Panc1 (cell line): ENCODE measurements around the gene COL23A1. TPM values are rescaled to one million over a fixed set of nuclear protein-coding genes. Genes with fewer than 3 reads are reported as not detected.
A peak's percentile ranks its signal among the peaks of the same experiment; 100 is the strongest.

Experiments used
- ATAC-seq: fragments of 200-7000 bp; cut with Tn5 transposase; 2 replicates; pipeline ENCODE4 v1.9.1; 2020; ENCODE audit warnings: mild to moderate bottlenecking, moderate library complexity
- BruUV-seq: library from RNA; stranded (reverse); fragments of 400-500 nt; replicated peaks from 2 replicates; lab custom pipeline; 2021; lab: Mats Ljungman, UMichigan
- CTCF ChIA-PET: fragments of 300-600 bp; sonication (Branson Sonifier 250); formaldehyde crosslinking; loops from one replicate; lab custom pipeline; 2022; ENCODE audit warnings: antibody characterized with exemption; lab: Charles Lee
- POLR2A ChIA-PET: fragments of 300-600 bp; sonication (Branson Sonifier 250); formaldehyde crosslinking; loops from one replicate; lab custom pipeline; 2022; ENCODE audit warnings: antibody characterized with exemption; lab: Charles Lee
- DNase-seq: peaks from one replicate; pipeline ENCODE4 v3.0.0-alpha.2; 2010; ENCODE audit warnings: low read depth, low spot score
- H3K27ac ChIP-seq: 2 replicates; pipeline ENCODE4 v1.5.1; 2011; ENCODE audit warnings: mild to moderate bottlenecking, low read length, inconsistent platforms
- H3K27me3 ChIP-seq: fragments of 200-500 bp; sonication (Bioruptor generic); 2 replicates; pipeline ENCODE4 v1.6.0; 2014; ENCODE audit warnings: low read length, inconsistent platforms; ENCODE audit not compliant: control insufficient read depth, insufficient read depth
- H3K36me3 ChIP-seq: fragments of 200-500 bp; sonication (Bioruptor generic); 2 replicates; pipeline ENCODE4 v1.5.1; 2014; ENCODE audit warnings: inconsistent platforms, mild to moderate bottlenecking, low read length, moderate library complexity; ENCODE audit not compliant: control insufficient read depth, insufficient read depth
- H3K4me1 ChIP-seq: 2 replicates; pipeline ENCODE4 v1.5.1; 2011; ENCODE audit warnings: inconsistent platforms, mild to moderate bottlenecking, low read length, moderate library complexity; ENCODE audit not compliant: control insufficient read depth, insufficient read depth
- H3K4me3 ChIP-seq, 2 experiments: 2 replicates each; pipeline ENCODE4 v1.5.1; 2011 to 2012; ENCODE audit warnings: low read depth in 2 of 2, low read length in 2 of 2, mild to moderate bottlenecking in 2 of 2, inconsistent platforms in 1 of 2, moderate library complexity in 1 of 2
- H3K9me3 ChIP-seq: fragments of 200-500 bp; sonication (Bioruptor generic); 2 replicates; pipeline ENCODE4 v1.5.1; 2014; ENCODE audit warnings: low read depth, mild to moderate bottlenecking, inconsistent platforms, low read length, moderate library complexity; ENCODE audit not compliant: control insufficient read depth, insufficient read depth
- CTCF ChIP-seq: fragments of 450-650 bp; IDR thresholded peaks from 2 replicates; pipeline ENCODE4 v1.5.1; 2017; ENCODE audit warnings: mild to moderate bottlenecking
- POLR2AphosphoS5 ChIP-seq: IDR thresholded peaks from 2 replicates; pipeline ENCODE4 v1.6.1; 2012; ENCODE audit warnings: mild to moderate bottlenecking, low read depth, low read length, moderate library complexity
- REST ChIP-seq, 2 experiments: IDR thresholded peaks; 2 replicates each; pipeline ENCODE4 v1.6.1; 2011 to 2012; ENCODE audit warnings: low read depth in 2 of 2, control low read depth in 1 of 2, low read length in 1 of 2, mild to moderate bottlenecking in 1 of 2, moderate library complexity in 1 of 2; ENCODE audit not compliant: insufficient read depth in 1 of 2
- SIN3A ChIP-seq: IDR thresholded peaks from 2 replicates; pipeline ENCODE4 v1.6.1; 2012; ENCODE audit warnings: low read depth, mild to moderate bottlenecking, low read length, moderate library complexity, borderline replicate concordance; ENCODE audit not compliant: insufficient read depth
- in situ Hi-C: cut with HindIII; loops from 2 replicates; pipeline ENCODE4 v1.10.0; 2016; ENCODE audit warnings: low sequenced_read_pairs, low pct_unique_long_range_greater_than_20kb
- intact Hi-C: fragments of 100-400 bp; cut with micrococcal nuclease; formaldehyde crosslinking; loops from one replicate; pipeline ENCODE4 v1.10.0; 2022; ENCODE audit not compliant: unreplicated experiment
- total RNA-seq: library from RNA; stranded (reverse); gene quantifications from one replicate; pipeline ENCODE4 v1.2.1, GENCODE V29; 2021; ENCODE audit not compliant: unreplicated experiment

Gene COL23A1
- total RNA-seq, 1 experiment from 2014 or later: 0.05 TPM

GRCh38 chr5:178212241-178213002, 377.8 kb downstream of the COL23A1 start:
- DNase-seq: no peak
- H3K4me1 ChIP-seq: peaks cover 28% of the 10 kb centered on the region
- ATAC-seq: peak; percentile 13
- no TSS peak for BruUV-seq
- H3K27ac ChIP-seq: no peak overlapping the region; the same call in 1 of the 2 replicates
- TF ChIP-seq POLR2AphosphoS5 (peak; percentile 40; the same call in 1 of the 2 replicates), CTCF (no peak), REST (IDR thresholded peaks at IDR 0.05; ENCODE audit: insufficient read depth in 1 of 2, low read depth in 2 of 2, low read length in 1 of 2) (no peak)
- POLR2A ChIA-PET: interaction anchor here (0.6 kb wide), 1 partner anchor 16 kb away, joined by 3 read pairs; no protein-coding TSS in a partner anchor
- H3K4me3 ChIP-seq: no peak overlapping the region
- H3K9me3 ChIP-seq: no peaks in the 10 kb centered on the region
- CTCF ChIA-PET: interaction anchor here (0.6 kb wide), 1 partner anchor 18 kb away, joined by 6 read pairs; no protein-coding TSS in a partner anchor
- intact Hi-C loops (no loop called here), in situ Hi-C loops (no loop called here)
- H3K27me3 ChIP-seq: no peaks in the 10 kb centered on the region
- H3K36me3 ChIP-seq: peaks cover 9% of the 10 kb centered on the region

GRCh38 chr5:178211095-178212048, 378.8 kb downstream of the COL23A1 start:
- Histone ChIP-seq H3K27ac (no peak overlapping the region), H3K4me3 (no peak overlapping the region), H3K9me3 (no peaks in the 10 kb centered on the region), H3K27me3 (no peaks in the 10 kb centered on the region), H3K36me3 (peaks cover 17% of the 10 kb centered on the region), H3K4me1 (peaks cover 38% of the 10 kb centered on the region)
- DNase-seq: no peak
- POLR2A ChIA-PET: interaction anchor here (0.5 to 0.6 kb wide), 3 partner anchors 20 to 1642 kb away, joined by 4 to 9 read pairs (median 9); no protein-coding TSS in a partner anchor
- BruUV-seq: no TSS peak
- intact Hi-C loops: no loop called here
- TF ChIP-seq POLR2AphosphoS5 (peak; percentile 44; the same call in 1 of the 2 replicates), SIN3A (no peak), CTCF (no peak)
- CTCF ChIA-PET: no interaction called here
- no peak; the same call in 1 of the 2 replicates for ATAC-seq
- in situ Hi-C loops: no loop called here
